B cell (primary cell): ENCODE results near the gene SELENOI.

Source experiments
- EZH2 ChIP-seq: IDR thresholded peaks from 2 replicates; pipeline ENCODE4 v1.6.1; 2012; ENCODE audit warnings: borderline replicate concordance, low read depth, mild to moderate bottlenecking, moderate library complexity, low read length; ENCODE audit not compliant: insufficient read depth, poor library complexity, severe bottlenecking
- TF ChIP-seq, protein P1 (sequence below): fragments of 200-600 bp; IDR thresholded peaks from one replicate; pipeline ENCODE4 v1.8.0; 2022; ENCODE audit warnings: antibody characterized with exemption, mild to moderate bottlenecking

DNA sequence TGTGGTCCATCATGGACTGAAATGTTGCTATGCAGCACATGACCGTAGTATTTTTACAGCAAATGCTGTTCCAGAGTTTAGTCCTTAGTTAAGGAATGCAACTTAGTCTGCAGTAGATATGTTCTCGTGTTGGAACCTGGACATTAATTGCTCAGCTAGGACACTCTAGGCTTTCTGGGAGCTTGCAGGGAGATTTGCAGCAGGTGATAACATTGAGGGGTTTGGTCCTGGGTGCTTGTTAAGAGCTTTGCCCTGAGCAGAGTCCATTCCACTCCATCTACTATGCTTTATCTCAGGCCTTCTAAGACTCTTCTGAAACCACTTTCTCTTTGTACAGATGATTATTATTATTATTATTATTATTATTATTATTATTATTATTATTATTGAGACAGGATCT lies 82.9 kb downstream of the SELENOI start:
- TF ChIP-seq, protein P1, sequence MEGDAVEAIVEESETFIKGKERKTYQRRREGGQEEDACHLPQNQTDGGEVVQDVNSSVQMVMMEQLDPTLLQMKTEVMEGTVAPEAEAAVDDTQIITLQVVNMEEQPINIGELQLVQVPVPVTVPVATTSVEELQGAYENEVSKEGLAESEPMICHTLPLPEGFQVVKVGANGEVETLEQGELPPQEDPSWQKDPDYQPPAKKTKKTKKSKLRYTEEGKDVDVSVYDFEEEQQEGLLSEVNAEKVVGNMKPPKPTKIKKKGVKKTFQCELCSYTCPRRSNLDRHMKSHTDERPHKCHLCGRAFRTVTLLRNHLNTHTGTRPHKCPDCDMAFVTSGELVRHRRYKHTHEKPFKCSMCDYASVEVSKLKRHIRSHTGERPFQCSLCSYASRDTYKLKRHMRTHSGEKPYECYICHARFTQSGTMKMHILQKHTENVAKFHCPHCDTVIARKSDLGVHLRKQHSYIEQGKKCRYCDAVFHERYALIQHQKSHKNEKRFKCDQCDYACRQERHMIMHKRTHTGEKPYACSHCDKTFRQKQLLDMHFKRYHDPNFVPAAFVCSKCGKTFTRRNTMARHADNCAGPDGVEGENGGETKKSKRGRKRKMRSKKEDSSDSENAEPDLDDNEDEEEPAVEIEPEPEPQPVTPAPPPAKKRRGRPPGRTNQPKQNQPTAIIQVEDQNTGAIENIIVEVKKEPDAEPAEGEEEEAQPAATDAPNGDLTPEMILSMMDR, result no peak
- TF ChIP-seq EZH2, result no peak
